HG02870 (cell line): ENCODE results near the gene OTULIN.

Source experiments
- ATAC-seq: cut with Tn5 transposase; IDR thresholded peaks from one replicate; pipeline ENCODE4 v1.9.1; 2021; ENCODE audit warnings: mild to moderate bottlenecking, moderate library complexity; ENCODE audit not compliant: unreplicated experiment

OTULIN gene

DNA sequence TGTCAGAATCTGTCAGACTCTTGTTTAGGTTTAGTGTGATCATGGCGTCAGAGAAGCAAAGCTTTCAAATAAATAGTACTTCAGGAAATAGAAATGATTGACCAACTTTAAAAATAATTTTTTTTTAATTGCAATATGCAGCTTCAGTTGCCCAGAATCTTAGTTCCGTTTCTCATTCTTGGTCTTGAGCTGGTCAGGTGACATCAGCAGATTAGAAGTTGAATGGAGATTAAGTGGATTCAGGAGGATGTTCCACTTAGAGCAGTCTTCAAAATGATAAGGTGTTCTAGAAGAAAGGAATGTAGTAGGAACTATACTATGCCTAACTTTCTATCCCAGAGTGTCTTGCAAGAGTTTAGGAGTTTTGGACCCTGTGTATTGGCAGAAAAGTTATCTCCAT is 30.6 kb downstream of the OTULIN start:
- no peak for ATAC-seq

DNA sequence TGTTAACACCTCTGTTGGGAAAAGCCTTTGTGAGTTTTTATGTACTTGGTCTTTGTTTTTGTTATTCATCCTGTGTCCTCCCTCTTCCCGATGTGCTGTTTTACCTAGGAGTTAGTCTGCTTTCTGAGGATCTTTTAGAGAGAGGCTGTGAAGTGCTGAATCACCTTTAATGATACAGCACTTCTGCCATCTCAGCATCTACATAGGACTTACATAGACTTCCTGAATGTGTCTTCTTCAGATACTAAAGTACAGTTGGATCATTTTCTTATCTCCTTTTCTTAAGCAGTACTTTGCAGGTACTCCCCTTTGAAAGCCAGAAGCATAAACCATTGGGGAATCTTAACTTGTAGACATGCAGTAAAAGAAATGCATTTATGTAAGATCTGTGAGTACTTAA is 31.5 kb downstream of the OTULIN start:
- no peak for ATAC-seq

DNA sequence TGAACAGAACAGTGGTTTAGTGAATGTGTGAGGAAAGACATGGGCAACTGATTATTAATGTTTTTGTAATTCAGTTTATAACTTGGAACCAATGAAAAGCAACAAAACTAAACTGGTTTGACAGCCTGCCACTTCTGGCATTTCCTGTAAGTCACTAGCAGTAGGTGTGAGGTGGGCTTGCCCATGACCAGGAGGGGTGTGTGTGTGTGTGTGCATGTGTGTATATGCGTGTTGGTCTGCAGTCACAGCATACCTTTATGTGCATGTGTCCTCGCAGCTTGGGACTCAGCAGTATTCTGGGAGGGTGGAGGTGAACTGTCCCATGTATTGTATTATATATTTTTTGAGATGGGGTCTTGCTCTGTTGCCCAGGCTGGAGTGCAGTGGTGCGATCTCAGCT is 32.3 kb downstream of the OTULIN start:
- ATAC-seq = no peak

DNA sequence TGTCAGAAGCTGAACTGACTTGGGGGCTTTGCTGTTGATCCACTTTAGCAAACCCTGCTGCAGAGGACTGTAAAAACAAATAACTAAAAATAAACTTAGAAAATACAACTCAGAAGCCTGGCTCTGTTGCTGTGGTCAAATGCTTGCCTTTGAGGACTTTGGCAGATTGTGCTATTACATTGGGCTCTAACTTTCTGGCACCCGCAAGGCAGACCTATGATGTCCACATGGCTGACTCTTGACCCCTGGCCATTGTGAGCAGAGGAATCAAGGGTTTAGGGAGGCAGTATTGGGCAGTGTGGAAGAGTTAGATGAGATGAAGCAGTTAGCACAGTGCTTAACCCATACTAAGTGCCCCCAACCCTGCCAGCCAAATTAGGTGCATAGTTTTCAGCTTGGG is 34.0 kb downstream of the OTULIN start:
- no peak for ATAC-seq

DNA sequence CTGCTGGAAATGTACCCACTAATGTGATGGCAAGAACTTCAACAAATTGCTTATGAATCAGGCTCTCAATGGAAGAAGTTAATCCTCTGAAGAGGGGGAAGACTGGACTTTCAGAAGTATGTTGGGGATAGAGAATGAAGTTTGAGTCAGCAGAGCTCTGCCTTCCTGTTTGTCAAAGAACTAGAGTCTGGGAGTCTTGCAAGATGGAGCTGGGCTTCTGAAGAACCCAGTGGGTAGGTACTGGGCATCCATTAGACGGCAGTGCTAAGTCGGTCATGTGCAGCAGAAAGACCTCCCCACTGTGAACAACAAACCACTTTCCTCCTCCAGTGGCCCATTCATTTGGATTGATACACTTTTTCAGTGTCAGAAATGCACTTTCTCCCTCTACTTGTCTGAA is 34.6 kb downstream of the OTULIN start:
- no peak for ATAC-seq

DNA sequence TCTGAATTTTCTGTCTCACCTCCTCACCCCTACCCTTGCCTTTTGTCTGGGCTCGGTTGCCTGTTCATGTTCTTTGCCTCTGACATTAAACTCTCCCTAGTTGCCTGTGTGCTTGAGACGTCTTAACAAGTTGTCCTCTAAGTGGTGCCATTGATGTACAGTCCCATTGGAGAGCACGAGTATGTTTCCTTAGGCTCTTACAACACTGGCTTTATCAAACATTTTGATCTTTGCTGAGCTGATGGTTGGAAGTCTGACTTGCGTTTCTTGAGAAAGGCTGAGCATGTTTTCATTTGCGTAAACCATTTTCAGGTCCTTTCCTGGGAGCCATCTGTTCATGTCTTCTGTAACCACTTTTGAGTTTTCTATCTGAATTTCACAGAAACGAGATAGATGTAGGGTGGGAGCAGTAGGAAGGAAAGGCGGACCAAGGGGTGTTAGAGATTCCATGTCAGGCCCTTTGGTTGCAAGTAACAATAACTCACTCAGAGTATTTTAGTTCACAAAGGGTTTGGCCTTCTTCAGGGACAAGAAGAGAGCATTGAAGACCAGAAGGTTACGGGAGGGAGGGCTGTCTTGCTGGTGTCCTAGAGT is 35.4 kb downstream of the OTULIN start:
- ATAC-seq = no peak

DNA sequence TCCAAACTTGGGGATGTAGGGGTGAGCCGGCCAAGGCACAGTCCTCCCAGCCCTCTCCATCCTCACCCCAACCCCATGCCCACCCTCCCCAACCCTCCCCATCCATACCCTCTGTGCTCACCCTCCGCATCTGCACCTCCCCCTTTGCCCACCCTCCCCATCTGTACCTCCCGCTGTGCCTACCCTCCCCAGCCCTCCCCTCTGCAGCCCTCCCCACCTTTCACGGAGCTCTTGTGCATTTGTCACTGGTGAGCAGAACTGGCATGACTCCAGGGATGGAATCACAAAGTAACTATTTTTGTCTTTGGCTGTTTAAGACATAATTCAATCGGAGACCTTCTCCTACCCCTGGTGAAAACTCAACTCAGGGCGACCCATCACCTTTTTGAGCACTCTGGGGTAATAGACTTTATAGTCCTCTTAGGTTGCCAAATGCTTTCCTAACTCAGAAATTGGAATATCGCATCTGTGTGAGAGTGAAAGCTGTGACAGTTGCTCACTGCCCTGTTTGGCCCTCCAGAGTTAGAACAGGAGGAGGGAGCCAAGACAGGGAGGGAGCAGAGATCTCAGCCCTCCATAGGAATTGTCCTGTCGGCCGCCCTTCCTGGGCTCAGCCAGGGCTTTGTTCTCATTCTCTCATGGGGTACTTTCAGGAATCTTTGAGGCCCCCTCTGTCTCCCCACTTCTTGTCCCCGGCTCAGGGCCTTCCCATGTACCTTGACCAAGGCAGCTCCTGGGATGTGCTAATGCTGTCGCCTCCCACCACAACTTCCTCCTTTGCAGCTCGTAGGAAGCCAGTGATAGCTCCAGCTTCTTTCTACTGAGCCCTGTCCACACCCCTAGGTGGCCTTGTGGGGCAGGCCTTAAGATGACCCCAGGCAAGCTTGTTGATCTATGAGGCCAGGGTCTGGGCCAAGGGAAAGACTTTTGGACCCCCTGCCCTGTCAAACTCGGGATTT is 36.2 kb downstream of the OTULIN start:
- no peak for ATAC-seq

DNA sequence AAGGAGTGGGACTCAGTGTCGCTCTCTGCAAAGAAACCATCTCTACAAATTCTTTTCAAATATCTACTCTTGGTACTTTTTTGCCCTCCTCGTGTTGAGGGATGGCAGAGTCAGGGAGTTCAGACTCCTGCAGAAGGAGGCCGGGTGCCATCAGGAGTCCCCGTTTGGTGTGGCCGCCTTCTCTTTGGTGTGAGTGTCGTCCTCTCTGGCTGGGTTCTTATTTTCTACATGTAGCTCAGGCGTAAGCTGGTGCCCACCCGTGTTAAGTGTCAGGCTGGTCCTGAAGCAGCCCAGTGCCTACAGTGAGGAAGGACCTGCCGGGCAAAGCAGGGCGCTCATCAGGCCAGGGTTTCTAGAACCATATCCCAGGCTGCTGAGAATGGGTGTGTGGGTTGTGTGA is 37.0 kb downstream of the OTULIN start:
- no peak for ATAC-seq

DNA sequence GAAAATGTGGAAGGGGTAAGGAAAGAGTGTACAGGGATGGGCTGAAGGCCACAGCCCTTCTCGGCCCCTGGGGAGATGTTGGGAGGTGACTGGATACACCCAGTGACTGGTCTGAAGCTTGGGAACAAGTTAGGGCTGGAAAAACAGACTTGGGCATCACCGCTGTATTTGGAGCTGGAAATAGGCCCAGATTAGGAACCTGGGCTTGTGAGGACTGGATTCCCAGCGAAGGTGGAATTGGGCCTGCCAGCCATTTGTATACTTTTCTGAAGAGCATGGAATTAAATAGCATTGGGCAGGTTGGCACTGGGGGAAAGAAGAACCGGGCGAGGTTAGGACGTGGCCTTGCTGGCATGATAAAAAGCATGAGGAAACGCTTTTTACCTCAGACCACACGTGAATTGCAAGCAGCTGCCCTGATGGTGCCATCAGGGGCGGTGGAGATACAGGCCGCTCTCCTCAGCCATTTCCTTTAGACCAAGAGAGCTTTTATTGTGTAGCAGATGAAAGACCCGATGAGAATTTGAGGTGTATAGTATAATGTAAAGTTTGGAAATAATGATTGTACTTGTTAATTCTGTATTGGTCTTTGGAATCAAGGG is 37.8 kb downstream of the OTULIN start:
- no peak for ATAC-seq

DNA sequence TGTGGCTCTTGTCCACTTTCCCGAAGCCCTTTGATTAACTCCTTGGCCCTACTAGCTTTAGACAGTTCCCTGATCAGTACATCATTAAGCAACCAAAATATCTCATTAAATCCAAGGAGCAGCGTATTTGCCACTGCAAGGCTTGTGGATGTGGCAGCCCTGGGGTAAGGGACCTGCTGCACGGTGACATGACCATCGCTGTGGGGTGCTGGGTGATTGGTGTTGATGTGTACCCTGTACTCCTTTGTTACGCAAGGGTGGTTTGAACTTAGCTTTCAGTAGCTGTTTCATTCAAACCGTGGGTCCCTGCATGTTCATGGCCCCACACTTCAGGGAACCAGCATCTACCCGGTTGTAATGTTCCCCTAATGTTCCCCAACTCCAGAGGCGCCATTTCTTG is 41.0 kb downstream of the OTULIN start:
- ATAC-seq = no peak

DNA sequence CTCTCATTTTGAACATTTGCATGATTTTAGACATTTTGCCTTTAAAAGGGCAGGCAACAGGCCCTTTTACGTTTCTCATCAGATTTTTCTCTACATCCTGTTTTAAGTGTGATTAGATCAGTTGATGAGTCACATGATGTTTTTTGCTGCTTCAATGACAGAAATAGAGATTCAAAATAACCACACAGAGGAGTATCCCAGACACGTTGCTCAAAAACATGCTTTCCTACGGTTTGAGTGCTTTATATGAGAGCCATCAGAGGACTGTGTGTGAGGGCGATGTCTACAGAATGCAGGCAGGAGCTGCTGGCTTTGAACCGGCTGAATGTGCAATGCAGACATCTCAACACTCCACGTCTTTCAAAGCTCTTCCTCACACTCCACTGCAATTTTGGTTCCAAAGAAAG is 42.1 kb downstream of the OTULIN start:
- no peak for ATAC-seq

DNA sequence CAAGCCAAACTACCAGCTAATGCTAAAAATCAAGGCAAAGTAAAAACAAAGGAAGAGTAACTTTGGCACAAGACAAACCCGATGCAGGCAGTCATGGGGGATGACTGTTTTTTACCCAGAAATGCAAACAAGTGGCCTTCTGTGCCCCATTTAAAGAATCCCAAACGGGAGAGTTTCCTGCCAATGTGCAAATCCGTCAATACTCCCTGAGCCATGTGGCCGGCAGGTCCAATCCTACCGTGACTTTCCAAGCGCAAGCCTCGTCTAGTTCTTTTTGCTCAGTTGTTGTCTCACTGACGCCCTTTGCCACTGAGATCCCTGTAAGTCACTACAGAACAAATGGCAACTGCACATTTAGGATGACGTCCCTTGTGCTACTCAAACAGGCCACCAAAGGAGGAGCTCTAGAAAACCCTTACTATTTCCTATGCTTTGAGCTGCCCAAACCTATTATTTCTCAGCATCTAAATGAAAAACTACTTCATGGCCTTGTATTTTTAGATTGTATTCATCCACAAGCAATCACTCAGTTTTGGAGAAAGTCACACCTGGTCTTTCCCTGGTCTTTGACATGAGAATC is 43.4 kb downstream of the OTULIN start:
- ATAC-seq = no peak

DNA sequence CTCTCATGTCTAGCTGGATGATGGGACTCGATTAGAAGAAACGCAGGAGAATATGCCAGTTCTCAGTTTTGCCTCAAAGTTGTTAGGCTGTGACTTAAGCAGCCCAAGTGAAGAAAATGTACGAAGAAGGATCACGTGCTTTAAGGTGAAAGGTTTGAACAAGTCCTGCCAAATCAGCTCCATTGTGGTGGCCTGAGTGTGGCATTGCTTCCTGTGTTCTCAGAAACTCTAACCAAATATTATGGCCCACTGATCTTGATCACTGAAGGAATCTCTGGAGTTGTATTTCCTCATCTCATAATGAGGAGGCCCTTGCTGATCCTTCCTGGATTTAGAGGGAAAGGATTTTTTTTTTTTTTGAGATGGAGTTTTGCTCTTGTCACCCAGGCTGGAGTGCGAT is 44.0 kb downstream of the OTULIN start:
- ATAC-seq = no peak

DNA sequence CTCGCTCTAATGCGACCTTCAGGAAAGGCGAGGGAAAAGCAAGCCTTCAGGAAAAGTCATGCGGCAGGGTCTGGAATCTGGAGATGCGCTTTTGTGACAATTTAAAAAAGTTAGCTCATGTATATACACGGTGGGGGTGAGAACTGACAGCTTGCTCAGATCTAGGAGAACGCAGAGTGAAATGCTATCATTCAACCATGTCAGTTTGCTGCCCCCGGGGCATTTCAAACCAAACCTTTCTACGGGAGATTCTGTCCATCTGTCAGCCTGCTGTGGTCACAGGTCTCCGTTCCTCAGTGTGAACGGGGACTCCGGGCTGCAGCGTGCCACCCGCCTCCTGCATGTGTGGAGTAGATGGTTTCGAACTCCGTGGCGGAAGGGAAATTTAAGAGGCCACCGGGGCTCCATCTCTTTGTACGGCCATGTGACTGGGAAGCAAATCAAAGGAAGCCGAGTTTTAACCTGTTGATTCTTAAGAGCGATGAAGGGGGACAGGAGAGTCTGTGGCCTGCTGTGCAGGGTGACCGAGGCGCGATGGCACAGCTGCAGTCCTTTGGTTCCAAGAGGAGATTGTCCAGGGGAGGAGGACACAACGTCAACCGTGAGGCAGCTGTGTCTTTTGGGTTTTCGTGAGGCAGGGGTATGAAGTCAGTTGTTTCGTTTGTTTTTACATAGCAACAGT is 45.9 kb downstream of the OTULIN start:
- ATAC-seq = no peak

DNA sequence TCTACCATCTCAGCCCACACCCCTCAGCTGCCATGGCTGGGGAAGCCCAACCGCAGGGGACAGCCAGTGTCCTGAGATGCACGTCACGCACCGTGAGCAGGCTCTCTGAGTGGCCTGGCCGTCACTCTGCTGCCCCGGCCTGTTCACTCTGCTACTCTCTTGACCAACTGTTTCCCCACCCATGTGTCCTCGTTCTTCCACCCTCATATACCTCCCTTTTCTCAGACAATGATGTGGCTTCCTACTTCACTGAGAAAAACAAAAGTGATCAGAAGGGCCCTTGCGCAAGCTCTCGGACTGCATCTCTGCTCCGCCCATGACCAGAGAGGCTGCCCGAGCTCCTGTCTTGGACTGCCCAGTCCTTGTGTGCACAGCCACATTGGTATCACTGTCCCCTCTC is 47.6 kb downstream of the OTULIN start:
- no peak for ATAC-seq

DNA sequence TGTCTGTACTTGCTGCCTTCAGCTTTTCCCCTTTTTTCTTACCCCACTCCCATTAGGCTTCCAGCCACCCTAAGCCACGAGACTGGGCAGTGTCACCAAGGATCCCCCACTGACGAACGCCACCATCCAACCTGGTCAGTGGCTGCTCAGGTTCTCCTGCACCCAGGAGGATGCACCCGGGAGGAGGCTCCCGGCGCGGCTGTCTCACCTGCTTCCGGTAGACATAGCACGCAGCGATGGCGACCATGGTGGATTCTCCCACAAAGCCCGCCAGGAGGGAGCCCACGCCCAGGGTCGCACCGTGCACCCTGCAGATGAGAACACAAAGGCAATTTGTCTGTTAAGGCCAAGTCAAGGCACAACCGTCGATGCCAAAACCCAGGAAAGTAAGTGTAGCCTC is 48.1 kb downstream of the OTULIN start:
- no peak for ATAC-seq

DNA sequence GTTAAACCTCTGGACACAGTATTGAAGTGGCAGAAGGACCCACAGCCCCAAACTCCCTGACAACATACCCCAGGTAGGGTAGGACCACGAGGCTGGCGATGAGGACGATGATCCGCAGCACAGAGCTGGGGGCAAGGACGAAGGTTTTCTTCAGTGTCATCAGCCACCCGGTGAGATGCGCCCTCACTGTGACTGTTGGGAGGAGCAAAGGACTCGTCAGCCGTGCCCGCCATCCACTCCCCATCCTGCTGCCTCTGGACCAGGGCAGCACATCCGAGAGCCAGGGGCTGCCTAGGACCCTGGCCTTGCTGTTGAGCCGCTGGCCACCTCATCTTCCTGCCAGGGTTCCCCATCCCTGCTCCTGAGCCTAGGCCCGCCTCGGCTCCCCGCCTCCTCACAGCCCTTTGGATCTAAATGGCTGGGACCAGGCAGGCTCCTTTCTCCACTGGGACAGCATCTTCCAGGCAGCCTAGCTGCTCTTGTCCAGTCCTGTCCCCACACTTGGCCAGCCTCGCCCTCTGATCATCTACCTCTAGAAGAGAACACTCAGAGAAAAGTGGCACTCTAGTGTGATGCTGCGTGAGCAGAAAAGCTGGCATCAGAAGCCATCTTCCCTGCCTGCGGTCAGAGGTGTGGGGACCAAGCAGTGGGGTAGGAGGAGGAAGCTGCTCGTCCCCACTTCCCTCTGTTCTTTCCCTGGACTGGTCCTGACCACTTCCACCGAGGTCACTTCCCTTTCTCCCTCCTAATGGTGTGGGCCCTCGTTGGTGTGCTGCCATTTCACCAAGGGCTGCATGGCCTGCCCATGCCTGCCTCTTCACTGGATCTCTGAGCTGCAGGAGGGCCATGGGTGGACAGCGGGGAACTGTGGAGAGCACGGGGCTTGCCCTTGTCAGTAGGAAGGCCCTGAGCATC is 49.2 kb downstream of the OTULIN start:
- ATAC-seq = no peak

DNA sequence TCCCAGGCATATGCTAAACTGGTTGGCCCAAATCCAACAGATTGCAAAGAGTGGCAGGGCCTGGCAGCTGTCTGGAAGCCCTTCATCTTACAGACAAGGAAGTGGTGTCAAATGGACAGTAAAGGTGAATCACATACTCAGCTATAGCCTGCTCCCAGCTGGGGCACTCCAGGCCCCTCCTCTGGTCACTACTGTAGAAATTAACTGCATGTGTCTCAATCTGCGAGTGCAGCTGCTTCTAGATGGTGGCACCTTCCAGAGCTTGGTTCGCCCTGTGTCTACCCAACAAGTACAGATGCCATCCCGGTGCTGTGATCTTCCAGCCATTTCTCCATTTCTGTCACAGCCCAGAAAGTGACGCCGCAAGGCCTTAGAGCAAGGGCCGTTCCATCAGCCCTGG is 50.2 kb downstream of the OTULIN start:
- ATAC-seq = no peak

DNA sequence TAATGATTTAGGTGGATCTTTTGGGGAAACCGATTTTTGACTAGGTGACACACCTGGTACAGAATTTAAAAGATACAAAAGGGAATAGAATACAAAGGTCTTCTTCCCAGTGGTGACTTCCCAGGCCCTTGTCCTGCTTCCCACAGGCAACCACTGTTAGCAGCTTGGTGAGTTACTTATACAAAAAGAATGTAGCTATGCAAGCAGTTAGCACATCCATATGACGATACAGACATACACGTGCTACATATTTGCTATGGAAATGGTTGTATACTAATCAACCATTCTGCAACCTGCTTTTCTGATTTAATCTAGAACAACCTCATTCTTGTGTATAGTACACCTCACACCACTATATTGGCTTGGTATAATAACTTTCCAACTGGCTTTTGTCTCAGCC is 51.0 kb downstream of the OTULIN start:
- no peak for ATAC-seq
